GM12872 (cell line): ENCODE results near the gene HDAC4.

Source experiments
- CTCF ChIP-seq: IDR thresholded peaks from 3 replicates; pipeline ENCODE4 v1.5.1; 2011; ENCODE audit warnings: low read depth, mild to moderate bottlenecking, low read length, moderate library complexity; ENCODE audit not compliant: insufficient read depth

Gene HDAC4

GRCh38 chr2:239141021-239141760 lies 259.6 kb downstream of the HDAC4 start:
- no peak for TF ChIP-seq CTCF

GRCh38 chr2:239140346-239141020 lies 260.3 kb downstream of the HDAC4 start:
- TF ChIP-seq CTCF = no peak

GRCh38 chr2:239139566-239139965 lies 261.3 kb downstream of the HDAC4 start:
- no peak for TF ChIP-seq CTCF

- TF ChIP-seq CTCF = no peak
Observed at GRCh38 chr2:239139101-239139500, 261.7 kb downstream of the HDAC4 start.

- no peak for TF ChIP-seq CTCF
Observed at GRCh38 chr2:239138610-239139009, 262.2 kb downstream of the HDAC4 start.

GRCh38 chr2:239137898-239138283 lies 262.9 kb downstream of the HDAC4 start:
- TF ChIP-seq CTCF = no peak

- no peak for TF ChIP-seq CTCF
Observed at GRCh38 chr2:239137165-239137897, 263.5 kb downstream of the HDAC4 start.
